HepG2 (cell line): Measurements from ENCODE around the gene BTF3L4. TPM values are rescaled to one million over a fixed set of nuclear protein-coding genes. Genes with fewer than 3 reads are reported as not detected.

Experiments used
- ASH2L ChIP-seq: fragments of 300-600, 200-600 bp; sonication (generic); IDR thresholded peaks from 2 replicates; pipeline ENCODE4 v1.7.0; 2017; ENCODE audit warnings: low read depth, mild to moderate bottlenecking, moderate library complexity, mixed read lengths, low read length; ENCODE audit not compliant: insufficient read length
- CREB1 ChIP-seq, 2 experiments: fragments of 450-650 bp in 1 of 2; IDR thresholded peaks; 2 replicates each; pipeline ENCODE4 v1.6.1; 2016 to 2017; ENCODE audit warnings: control low read depth in 1 of 2, mild to moderate bottlenecking in 1 of 2, missing compliant biosample characterization in 1 of 2, missing genetic modification characterization in 1 of 2
- FOXM1 ChIP-seq: sonication (generic); formaldehyde crosslinking; IDR thresholded peaks from 2 replicates; pipeline ENCODE4 v1.5.0; 2020; ENCODE audit warnings: missing genetic modification reagents
- HNRNPH1 ChIP-seq: fragments of 200-400 bp; formaldehyde crosslinking; optimal IDR thresholded peaks from 2 replicates; pipeline ENCODE3; 2017; ENCODE audit warnings: mild to moderate bottlenecking, low read depth, low read length
- KDM5A ChIP-seq: fragments of 200-600 bp; sonication (generic); IDR thresholded peaks from 2 replicates; pipeline ENCODE4 v1.7.0; 2018; ENCODE audit warnings: antibody characterized with exemption, mild to moderate bottlenecking, low read length, borderline replicate concordance
- MIER3 ChIP-seq: IDR thresholded peaks from 2 replicates; pipeline ENCODE4 v1.6.1; 2016; ENCODE audit warnings: missing compliant biosample characterization, borderline replicate concordance
- MXI1 ChIP-seq: IDR thresholded peaks from 3 replicates; pipeline ENCODE4 v1.6.1; 2012; ENCODE audit warnings: low read depth, low read length, inconsistent platforms, borderline replicate concordance
- PPARG ChIP-seq: conservative IDR thresholded peaks from 2 replicates; pipeline ENCODE4 v1.6.1; 2016; ENCODE audit warnings: missing biosample characterization, missing genetic modification reagents
- SP140L ChIP-seq: sonication (generic); formaldehyde crosslinking; IDR thresholded peaks from 2 replicates; pipeline ENCODE4 v1.4.0; 2020; ENCODE audit warnings: missing genetic modification reagents, borderline replicate concordance
- SRSF1 ChIP-seq: fragments of 200-400 bp; formaldehyde crosslinking; optimal IDR thresholded peaks from 2 replicates; pipeline ENCODE3; 2017; ENCODE audit warnings: mild to moderate bottlenecking, low read depth, low read length, moderate library complexity
- TRAFD1 ChIP-seq: sonication (generic); formaldehyde crosslinking; IDR thresholded peaks from 2 replicates; pipeline ENCODE4 v1.5.1; 2020; ENCODE audit warnings: missing genetic modification reagents, mild to moderate bottlenecking, borderline replicate concordance
- ZBTB39 ChIP-seq: sonication (generic); formaldehyde crosslinking; IDR thresholded peaks from 2 replicates; pipeline ENCODE4 v1.5.0; 2020; ENCODE audit warnings: missing genetic modification reagents
- ZBTB7A ChIP-seq: sonication (generic); formaldehyde crosslinking; IDR thresholded peaks from 2 replicates; pipeline ENCODE4 v1.8.0; 2022; ENCODE audit warnings: mild to moderate bottlenecking, missing genetic modification reagents
- ZNF264 ChIP-seq: sonication (generic); formaldehyde crosslinking; IDR thresholded peaks from 2 replicates; pipeline ENCODE4 v1.4.0; 2020; ENCODE audit warnings: missing genetic modification reagents
- ZNF34 ChIP-seq: sonication (generic); formaldehyde crosslinking; IDR thresholded peaks from 2 replicates; pipeline ENCODE4 v1.4.0; 2020; ENCODE audit warnings: mild to moderate bottlenecking, missing genetic modification reagents, borderline replicate concordance
- ZNF567 ChIP-seq: sonication (generic); formaldehyde crosslinking; IDR thresholded peaks from 2 replicates; pipeline ENCODE4 v1.8.1; 2023; ENCODE audit warnings: mild to moderate bottlenecking, missing genetic modification reagents, borderline replicate concordance
- ZNF670 ChIP-seq: sonication (generic); formaldehyde crosslinking; IDR thresholded peaks from 2 replicates; pipeline ENCODE4 v1.8.0; 2022; ENCODE audit warnings: mild to moderate bottlenecking, missing genetic modification reagents, borderline replicate concordance
- ZNF781 ChIP-seq: sonication (generic); formaldehyde crosslinking; IDR thresholded peaks from 2 replicates; pipeline ENCODE4 v1.5.1; 2020; ENCODE audit warnings: borderline replicate concordance, mild to moderate bottlenecking, missing genetic modification reagents; ENCODE audit errors: not compliant biosample characterization
- polyA plus RNA-seq, 8 experiments: library from polyadenylated mRNA; depleted of rRNA in 3 of 8; stranded (reverse) in 7 of 8; unstranded in 1 of 8; fragments of >200 nt; fragmentation: Illumina TruSeq in 4 of 8; extraction: Trizol in 4 of 8; gene quantifications; 2 replicates each; pipeline versions ENCODE4 v1.2.1 to v1.2.3, GENCODE V29; 2011 to 2016; ENCODE audit warnings: low read depth in 4 of 8, missing spikeins in 1 of 8, mixed read lengths in 1 of 8; ENCODE audit not compliant: insufficient read depth in 1 of 8
- total RNA-seq, 5 experiments: library from RNA; depleted of rRNA; stranded (reverse); fragments of >200 nt; fragmentation: Illumina TruSeq; extraction: Trizol; gene quantifications; 2 replicates each; pipeline ENCODE4 v1.2.3, GENCODE V29; 2016; ENCODE audit warnings: low read depth in 1 of 5
- TF ChIP-seq, protein P1 (sequence below): sonication (generic); formaldehyde crosslinking; IDR thresholded peaks from 2 replicates; pipeline ENCODE4 v1.4.0; 2020; ENCODE audit warnings: mild to moderate bottlenecking, missing genetic modification reagents

BTF3L4 gene
- total and polyA plus RNA-seq, 2 of the 13 experiments (the other 11 are each of a cell fraction or from before 2014, with no cell fraction given): 59.0 to 74.3 TPM

- TF ChIP-seq ZBTB39 (CRISPR knock-in tag) (peak; percentile 32; the same call in 1 of the 2 replicates), SRSF1 (no peak), ZNF264 (CRISPR knock-in tag) (no peak), FOXM1 (CRISPR knock-in tag) (peak; percentile 14; the same call in 1 of the 2 replicates), ZNF670 (peak; percentile 66; the same call in 1 of the 2 replicates), ZNF781 (CRISPR knock-in tag) (peak; percentile 70), PPARG (no peak; the same call in 1 of the 2 replicates), TRAFD1 (no peak), MIER3 (peak; percentile 36; the same call in 1 of the 2 replicates), HNRNPH1 (peak; percentile 75), KDM5A (peak; percentile 61), ZNF34 (0 out of 2 replicates have a peak, but pooled peaks have one; percentile 17), CREB1 (IDR thresholded peaks at IDR 0.05) (peak; percentile 57), CREB1 (CRISPR knock-in tag; IDR thresholded peaks at IDR 0.05) (peak; percentile 97), MXI1 (peak; percentile 76; the same call in 1 of the 3 replicates), ZBTB7A (peak; percentile 30; the same call in 1 of the 2 replicates), ZNF567 (CRISPR knock-in tag) (0 out of 2 replicates have a peak, but pooled peaks have one; percentile 28), SP140L (CRISPR knock-in tag) (no peak), ASH2L (peak; percentile 88)
- TF ChIP-seq, protein P1, sequence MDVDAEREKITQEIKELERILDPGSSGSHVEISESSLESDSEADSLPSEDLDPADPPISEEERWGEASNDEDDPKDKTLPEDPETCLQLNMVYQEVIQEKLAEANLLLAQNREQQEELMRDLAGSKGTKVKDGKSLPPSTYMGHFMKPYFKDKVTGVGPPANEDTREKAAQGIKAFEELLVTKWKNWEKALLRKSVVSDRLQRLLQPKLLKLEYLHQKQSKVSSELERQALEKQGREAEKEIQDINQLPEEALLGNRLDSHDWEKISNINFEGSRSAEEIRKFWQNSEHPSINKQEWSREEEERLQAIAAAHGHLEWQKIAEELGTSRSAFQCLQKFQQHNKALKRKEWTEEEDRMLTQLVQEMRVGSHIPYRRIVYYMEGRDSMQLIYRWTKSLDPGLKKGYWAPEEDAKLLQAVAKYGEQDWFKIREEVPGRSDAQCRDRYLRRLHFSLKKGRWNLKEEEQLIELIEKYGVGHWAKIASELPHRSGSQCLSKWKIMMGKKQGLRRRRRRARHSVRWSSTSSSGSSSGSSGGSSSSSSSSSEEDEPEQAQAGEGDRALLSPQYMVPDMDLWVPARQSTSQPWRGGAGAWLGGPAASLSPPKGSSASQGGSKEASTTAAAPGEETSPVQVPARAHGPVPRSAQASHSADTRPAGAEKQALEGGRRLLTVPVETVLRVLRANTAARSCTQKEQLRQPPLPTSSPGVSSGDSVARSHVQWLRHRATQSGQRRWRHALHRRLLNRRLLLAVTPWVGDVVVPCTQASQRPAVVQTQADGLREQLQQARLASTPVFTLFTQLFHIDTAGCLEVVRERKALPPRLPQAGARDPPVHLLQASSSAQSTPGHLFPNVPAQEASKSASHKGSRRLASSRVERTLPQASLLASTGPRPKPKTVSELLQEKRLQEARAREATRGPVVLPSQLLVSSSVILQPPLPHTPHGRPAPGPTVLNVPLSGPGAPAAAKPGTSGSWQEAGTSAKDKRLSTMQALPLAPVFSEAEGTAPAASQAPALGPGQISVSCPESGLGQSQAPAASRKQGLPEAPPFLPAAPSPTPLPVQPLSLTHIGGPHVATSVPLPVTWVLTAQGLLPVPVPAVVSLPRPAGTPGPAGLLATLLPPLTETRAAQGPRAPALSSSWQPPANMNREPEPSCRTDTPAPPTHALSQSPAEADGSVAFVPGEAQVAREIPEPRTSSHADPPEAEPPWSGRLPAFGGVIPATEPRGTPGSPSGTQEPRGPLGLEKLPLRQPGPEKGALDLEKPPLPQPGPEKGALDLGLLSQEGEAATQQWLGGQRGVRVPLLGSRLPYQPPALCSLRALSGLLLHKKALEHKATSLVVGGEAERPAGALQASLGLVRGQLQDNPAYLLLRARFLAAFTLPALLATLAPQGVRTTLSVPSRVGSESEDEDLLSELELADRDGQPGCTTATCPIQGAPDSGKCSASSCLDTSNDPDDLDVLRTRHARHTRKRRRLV: peak; percentile 27; the same call in 1 of the 2 replicates
Measured at GRCh38 chr1:52055066-52055865, 829 bp upstream of the BTF3L4 start, which contains the start of gene TXNDC12 (continued).
